ENCODE results near the gene MISP3. TPM values are rescaled to one million over a fixed set of nuclear protein-coding genes. Genes with fewer than 3 reads are reported as not detected.

Gene MISP3
- total and polyA plus RNA-seq, 9 of the 15 experiments (the other 6 are each of a cell fraction or from before 2014, with no cell fraction given), result 0.25 to 5.6 (median 1.6) TPM

DNA sequence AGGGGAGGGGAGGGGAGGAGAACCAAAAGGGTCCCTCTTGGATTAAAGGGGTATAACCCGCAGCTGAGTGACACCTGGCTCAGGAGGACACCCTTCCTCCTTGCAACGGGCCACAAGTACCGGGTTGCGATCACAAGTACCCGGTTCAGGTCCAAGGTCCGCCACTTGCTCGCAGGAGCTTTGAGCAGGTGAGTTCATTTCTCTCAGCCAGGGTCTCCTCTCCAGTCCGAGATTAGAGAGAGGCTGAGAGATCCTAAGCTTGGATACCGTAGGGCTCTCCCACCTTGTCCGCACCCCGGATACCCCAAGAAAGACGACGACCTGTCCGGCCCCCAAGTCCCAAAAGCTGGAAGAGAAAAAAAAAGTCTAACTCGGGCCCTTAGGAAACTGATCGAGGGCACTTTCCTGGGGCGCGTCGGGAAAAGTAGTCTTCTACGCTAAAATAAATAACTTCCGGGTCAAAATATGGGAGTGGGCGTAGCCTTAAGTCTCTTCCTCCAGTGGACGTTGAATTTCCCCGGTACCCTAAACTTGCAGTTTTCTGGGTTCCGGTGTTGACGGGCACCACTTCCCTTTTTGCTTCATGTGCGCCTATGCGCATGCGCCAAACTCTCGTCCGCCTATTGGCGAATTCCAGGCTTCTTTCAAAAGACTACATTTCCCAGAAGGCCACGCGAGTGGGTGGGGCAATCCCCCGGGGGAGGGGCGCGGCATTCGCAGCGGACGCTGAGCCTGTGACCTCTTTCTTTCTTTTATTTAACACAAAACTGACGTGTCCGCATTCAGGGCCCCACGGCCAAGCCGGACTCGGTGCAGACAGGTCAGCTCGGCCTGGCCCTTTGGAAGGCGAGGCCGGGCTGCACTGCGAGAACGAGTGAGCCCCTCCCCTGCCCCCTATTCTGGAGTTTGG lies 8.6 kb downstream of the MISP3 start (continued):
- TF ChIP-seq ZNF717 (CRISPR knock-in tag; IDR thresholded peaks at IDR 0.05) (no peak), ZNF143 (CRISPR knock-in tag; IDR thresholded peaks at IDR 0.05) (peak; percentile 92), CHD1 (IDR thresholded peaks at IDR 0.05; ENCODE audit: low read length) (no peak), OTX1 (CRISPR knock-in tag; IDR thresholded peaks at IDR 0.05) (no peak), HCFC1 (IDR thresholded peaks at IDR 0.05; ENCODE audit: low read depth, low read length) (peak; percentile 95), TFAP4 (CRISPR knock-in tag; IDR thresholded peaks at IDR 0.05; ENCODE audit: borderline replicate concordance) (peak; percentile 65; the same call in 1 of the 2 replicates), FOXA3 (CRISPR knock-in tag; conservative IDR thresholded peaks at IDR 0.05 in 1 of 2, IDR thresholded peaks at IDR 0.05 in 1 of 2) (0 out of 4 replicates have a peak, but pooled peaks of 1 of the 2 experiments have one; percentile 16), ZNF318 (IDR thresholded peaks at IDR 0.05; ENCODE audit: borderline replicate concordance in 1 of 2, low read depth in 1 of 2) (no peak), MAZ (CRISPR knock-in tag; conservative IDR thresholded peaks at IDR 0.05 in 1 of 2, IDR thresholded peaks at IDR 0.05 in 1 of 2) (peak; percentile 71 to 94)
- TF ChIP-seq, protein P1, sequence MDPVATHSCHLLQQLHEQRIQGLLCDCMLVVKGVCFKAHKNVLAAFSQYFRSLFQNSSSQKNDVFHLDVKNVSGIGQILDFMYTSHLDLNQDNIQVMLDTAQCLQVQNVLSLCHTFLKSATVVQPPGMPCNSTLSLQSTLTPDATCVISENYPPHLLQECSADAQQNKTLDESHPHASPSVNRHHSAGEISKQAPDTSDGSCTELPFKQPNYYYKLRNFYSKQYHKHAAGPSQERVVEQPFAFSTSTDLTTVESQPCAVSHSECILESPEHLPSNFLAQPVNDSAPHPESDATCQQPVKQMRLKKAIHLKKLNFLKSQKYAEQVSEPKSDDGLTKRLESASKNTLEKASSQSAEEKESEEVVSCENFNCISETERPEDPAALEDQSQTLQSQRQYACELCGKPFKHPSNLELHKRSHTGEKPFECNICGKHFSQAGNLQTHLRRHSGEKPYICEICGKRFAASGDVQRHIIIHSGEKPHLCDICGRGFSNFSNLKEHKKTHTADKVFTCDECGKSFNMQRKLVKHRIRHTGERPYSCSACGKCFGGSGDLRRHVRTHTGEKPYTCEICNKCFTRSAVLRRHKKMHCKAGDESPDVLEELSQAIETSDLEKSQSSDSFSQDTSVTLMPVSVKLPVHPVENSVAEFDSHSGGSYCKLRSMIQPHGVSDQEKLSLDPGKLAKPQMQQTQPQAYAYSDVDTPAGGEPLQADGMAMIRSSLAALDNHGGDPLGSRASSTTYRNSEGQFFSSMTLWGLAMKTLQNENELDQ (CRISPR knock-in tag; IDR thresholded peaks at IDR 0.05; ENCODE audit: borderline replicate concordance), result no peak
